SH-SY5Y (cell line): ENCODE measurements around the gene ZSCAN5A.

Experiments used
- GATA2 ChIP-seq: IDR thresholded peaks from 2 replicates; pipeline ENCODE4 v1.6.1; 2011; ENCODE audit warnings: mild to moderate bottlenecking, low read depth, low read length
- GATA3 ChIP-seq: IDR thresholded peaks from 2 replicates; pipeline ENCODE4 v1.6.1; 2011; ENCODE audit warnings: low read depth, mild to moderate bottlenecking, low read length, moderate library complexity

- TF ChIP-seq GATA3 = no peak
- TF ChIP-seq GATA2 = no peak
Observed at GRCh38 chr19:56282809-56283208, 31.8 kb downstream of the ZSCAN5A start.
